HK-2 (cell line): ENCODE data around the gene CD1D.
"Not testable (repeated sequence)": the region's sequence is repeated elsewhere in the genome, so short reads cannot be mapped to it uniquely, and the experiment has no call there.

Experiments
- DNase-seq: peaks from one replicate; pipeline ENCODE4 v3.0.0-alpha.2; 2018; ENCODE audit not compliant: unreplicated experiment

Gene CD1D

GRCh38 chr1:158180741-158181576 is at the start of gene CD1D:
CD1D (plus strand) TSS chr1:158180895; CDS start chr1:158181102, 207 bp downstream.
- DNase-seq, result no peak

GRCh38 chr1:158131217-158131616 is 49.5 kb upstream of the CD1D start:
- no peak for DNase-seq

GRCh38 chr1:158140764-158141192 is 39.9 kb upstream of the CD1D start:
- no peak for DNase-seq

- no peak for DNase-seq
Observed at GRCh38 chr1:158145173-158145719, 35.4 kb upstream of the CD1D start.

DNA sequence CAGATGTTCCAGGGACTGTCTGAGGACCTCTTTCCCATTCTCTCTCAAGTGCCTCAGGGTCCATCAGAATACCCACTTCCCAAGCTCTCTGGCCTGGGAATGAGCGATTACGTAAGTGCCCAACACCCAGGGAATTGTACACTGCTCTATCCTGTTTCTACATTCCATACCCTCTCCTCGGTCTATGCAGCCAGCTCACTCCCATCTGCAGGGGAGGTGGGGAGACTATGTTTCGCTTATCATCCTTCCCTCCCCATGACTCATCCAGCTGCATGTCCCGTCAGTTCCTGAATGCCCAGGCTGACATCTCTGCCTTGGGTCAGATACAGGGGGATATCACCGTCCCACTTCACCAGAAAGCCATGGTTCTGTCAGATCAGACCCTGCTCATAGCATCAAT is 34.5 kb upstream of the CD1D start:
- DNase-seq, result no peak

DNA sequence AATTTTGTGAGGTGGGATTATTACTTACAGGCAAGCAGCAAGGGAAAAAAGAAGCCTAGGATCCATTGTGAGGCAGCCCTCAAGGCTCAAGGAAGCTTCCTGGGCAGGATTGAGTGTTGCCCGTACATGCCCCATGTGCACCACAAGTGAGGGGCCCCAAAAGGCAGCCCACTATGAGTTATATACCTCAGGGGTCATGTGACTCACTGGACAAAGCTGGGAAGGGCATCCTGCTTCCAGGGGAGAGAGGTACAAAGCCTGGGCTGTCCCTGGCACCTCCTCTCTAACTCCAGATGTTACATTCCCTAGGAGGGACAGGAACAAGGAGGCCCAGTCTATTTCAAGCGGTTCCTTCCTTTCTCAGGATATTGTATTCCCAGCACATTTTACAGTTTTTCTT is 34.0 kb upstream of the CD1D start:
- no peak for DNase-seq

- no peak for DNase-seq
Observed at GRCh38 chr1:158147401-158147800, 33.3 kb upstream of the CD1D start.

DNA sequence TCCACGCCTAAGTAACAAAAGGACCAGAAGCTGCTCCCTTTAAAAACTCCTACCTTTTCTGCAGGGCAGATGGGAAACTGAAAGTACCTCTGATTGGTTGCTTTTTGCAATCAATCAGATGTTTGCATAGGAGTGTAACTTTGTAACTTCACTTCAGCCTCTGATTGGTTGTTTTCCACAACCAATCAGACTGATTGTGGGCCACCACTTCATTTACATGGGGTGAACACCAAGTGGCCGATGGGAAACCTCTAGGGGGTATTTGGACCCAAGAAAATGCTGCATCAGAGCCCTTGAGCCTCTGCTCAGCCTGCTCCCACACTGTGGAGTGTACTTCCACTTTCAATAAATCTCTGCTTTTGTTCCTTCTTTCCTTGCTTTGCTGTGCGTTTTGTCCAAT is 32.8 kb upstream of the CD1D start:
- no peak for DNase-seq

DNA sequence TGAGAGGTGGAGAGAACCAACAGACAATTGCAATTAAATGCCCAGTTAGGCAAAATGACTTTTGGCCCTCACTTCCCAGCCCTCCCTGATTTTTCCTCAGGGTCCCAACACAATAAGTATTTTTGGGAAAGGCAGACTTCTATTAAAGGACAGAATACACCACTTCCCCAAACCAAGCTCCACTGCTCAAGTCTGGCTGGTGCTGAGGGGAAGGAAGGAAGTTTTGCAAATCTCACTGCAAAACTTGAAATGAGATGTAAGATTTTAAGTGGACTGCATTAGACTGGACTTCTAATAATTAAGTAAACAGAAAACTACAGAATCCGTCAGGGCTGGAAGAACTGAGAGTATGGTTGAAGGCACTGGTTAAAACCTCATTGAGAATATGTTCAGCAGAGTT is 32.2 kb upstream of the CD1D start:
- no peak for DNase-seq

GRCh38 chr1:158149175-158149574 is 31.5 kb upstream of the CD1D start:
- peak; percentile 3 for DNase-seq

DNA sequence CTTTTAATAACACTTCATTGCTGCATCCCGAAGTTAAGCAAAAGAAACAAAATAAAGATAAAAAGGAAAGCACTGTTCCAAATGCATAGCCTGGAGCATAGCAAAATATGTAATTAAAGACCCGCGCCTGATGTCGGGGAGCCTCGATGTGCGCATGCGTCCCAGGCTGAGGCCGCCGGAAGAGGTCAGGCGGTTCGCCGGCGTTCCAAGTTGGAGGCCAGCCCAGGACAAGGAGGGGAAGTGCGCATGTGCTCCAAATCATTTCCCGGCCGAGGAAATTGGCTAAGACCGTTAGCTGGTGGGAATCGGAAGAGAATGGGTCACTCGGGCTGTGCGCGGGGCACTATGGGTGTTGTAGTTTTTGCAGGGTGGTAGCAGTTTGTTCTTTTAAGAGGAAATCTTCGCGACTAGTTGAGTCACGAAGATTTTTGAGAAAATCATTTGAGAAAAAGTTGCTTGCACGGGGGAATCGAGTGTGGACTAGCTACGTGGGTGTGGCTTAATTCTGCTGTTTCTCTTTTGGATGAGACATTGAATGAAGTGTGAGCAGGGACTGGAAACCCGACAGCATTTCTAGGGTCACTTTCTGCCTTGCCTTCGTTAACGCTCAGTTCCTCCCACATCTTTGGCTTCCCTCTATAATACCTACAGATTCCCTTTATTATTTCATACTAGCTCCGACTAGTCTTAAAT is 31.0 kb upstream of the CD1D start:
- DNase-seq, result peak; percentile 94

DNA sequence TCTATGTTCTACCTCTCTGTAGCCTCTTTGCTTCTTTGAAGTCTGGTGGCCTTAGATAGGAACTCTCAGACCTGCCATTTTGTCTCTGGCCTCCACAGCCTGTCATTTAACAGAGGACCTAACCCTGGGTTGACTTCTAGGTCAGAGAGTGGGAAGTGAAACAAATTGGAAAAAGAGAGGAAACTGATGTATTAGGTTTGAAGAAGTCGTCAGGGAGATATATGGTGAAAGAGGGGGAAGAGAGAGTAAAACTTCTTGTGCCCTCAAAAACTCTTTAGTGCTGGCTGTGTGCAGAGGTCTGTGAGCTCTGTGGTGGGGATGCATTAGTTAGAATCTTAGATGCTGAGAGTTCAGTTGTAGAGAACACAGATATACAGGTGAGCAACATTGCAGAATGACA is 30.2 kb upstream of the CD1D start:
- DNase-seq, result no peak

DNA sequence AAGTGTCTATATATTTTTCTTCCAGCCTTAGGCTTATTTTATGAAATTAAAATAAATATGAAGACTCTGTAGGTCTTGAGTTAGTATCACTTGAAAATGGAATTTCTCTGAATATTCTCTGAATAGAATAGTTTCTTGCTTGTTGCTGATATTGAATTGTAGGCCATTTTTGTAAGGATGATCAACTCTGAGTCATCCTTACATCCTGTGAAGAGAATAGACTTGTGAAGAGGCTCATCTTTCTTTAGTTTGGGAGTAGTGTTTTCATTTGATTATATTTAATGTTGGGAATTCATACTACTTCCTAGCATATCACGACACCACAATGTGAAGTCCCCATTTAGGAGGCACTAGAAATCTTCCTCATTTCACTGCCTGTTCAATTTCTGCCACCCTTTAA is 27.5 kb upstream of the CD1D start:
- no peak for DNase-seq

DNA sequence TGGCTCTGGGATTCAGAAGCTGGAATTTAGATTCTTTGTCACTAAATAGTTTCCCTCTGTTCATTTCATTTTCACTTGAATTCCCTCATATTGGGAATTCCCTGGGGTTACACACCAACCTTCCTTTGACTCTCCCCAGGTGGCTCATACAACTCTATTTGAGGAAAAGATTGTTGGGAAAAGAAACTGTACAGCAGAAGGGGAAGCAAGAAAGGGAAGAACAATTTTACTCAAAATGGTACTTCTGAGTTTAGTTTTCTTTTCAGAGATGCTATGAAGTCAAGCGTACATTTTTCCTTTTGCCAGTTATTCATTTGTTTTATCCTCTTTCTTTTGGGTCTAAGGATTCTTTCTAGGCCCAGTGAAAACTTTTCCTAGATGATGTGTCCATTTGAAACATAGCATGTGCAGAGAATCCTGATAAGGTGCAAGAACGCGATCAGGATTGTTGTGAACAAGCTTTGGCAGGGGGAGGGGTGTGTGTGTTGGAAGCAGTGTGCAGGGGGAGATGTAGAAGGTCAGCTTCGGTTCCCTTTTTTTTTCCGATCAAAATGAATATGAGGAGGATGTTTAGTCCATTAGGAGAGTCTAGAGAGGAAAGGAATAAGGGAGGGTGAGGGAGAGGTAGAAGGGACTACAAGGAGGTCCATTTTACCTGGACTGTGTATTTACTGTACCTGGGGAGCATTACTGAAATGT is 26.8 kb upstream of the CD1D start:
- no peak for DNase-seq

GRCh38 chr1:158154501-158154900 is 26.2 kb upstream of the CD1D start:
- no peak for DNase-seq

GRCh38 chr1:158155673-158156072 is 25.0 kb upstream of the CD1D start:
- no peak for DNase-seq

DNA sequence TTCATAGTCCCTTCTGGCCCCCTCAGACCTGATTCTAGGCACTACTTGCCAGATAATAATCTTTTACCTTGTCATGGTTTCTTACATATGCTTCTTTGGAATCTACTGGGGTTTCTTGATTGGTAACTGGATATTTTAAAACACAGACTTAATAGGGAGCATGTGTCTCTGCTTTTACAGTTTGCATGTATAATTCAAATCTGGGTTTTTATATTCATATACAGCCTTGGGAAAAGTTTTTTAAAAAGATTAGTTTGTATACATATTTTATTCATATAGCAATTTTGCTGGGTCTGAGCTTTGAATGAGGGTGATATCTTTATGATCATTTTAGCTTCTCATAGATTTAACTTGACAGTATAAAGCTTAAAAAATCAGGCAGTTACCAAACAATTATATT is 21.1 kb upstream of the CD1D start:
- DNase-seq, result no peak

- DNase-seq, result no peak
Observed at GRCh38 chr1:158161446-158161845, 19.2 kb upstream of the CD1D start.

GRCh38 chr1:158163000-158163947 is 17.4 kb upstream of the CD1D start:
- no peak for DNase-seq

- no peak for DNase-seq
Observed at GRCh38 chr1:158169105-158169504, 11.6 kb upstream of the CD1D start.

DNA sequence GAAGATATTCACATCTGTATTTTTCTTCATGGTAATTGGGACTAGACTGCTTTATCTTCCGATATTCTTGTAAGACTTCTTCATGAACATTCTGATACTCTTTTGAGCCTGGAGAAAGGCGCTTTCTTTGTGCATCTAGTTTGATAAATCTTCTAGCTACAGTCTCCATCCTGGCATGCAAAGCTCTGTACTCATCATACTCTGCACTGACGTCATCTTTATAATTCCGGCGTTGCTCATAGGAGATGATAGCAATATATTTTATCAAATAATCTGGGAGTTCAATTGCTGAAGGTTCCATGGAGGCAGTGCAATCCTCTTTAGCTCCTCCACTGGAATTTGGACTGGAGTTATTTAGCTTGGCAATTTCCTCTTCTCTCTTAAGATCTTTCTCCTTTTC is 4.8 kb upstream of the CD1D start:
- DNase-seq, result not testable (repeated sequence)
